ENCODE results near the gene NPAS2. TPM values are rescaled to one million over a fixed set of nuclear protein-coding genes. Genes with fewer than 3 reads are reported as not detected.

The NPAS2 gene
- polyA plus RNA-seq, 2 donors = 62.7 to 70.0 TPM

DNA sequence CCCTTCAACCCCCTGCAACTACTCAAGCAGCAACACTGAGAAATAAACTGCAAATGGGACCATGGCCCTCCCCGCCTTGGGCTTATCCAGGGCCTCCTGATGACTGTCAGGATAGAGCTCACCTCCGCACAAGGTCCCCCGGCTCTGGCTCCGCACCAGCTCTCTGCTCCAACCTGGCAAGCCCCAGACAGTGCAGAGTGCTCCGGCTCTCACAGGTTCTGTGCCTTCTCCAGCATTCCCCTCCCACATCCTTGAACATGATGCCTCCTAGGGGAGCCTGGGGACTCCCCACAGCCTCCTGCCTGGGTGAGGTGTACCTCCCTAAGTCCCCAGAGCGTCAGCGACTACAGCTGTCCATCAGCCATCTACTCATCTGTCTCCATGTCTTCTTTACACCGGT lies 26.7 kb upstream of the NPAS2 start:
- Histone ChIP-seq H3K4me1 (ENCODE audit: control insufficient read depth in 2 of 2, insufficient read depth in 2 of 2, low read length in 1 of 2) (peaks cover 0 to 2% of the 10 kb centered on the region in 2 donors), H3K27me3 (ENCODE audit: control insufficient read depth in 1 of 2, insufficient read depth in 2 of 2, low read length in 2 of 2) (no peaks in the 10 kb centered on the region), H3K4me3 (ENCODE audit: low read depth in 1 of 2, low read length in 2 of 2) (no peak overlapping the region), H3K27ac (ENCODE audit: low read depth in 2 of 2, low read length in 1 of 2) (no peak overlapping the region), H3K36me3 (ENCODE audit: control insufficient read depth in 2 of 2, insufficient read depth in 2 of 2, low read length in 1 of 2) (no peaks in the 10 kb centered on the region), H3K9me3 (ENCODE audit: control insufficient read depth in 2 of 2, insufficient read depth in 1 of 2, low read depth in 1 of 2, low read length in 1 of 2) (no peaks in the 10 kb centered on the region)
- WGBS, 2 donors = 89 to 91% methylated on average over 8 of the region's 8 CpGs

DNA sequence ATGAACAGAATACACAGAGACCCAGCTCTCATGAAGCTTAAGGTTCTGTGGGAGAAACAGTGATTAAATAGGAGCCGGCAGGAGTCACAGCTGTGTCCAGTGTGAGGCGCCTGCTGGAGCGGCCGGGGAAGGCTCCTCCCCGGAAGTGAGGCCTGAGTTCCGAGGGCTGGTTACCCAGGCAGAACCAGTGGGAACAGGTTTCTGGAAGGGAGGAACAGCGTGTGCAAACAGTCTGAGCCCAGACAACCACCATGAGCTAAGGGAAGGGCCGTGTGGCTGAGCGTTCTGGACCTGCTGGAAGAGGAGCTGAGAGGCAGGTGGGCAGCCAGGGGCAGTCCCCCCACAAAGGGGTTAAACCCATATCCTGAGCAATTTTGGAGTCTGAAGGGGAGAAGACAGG lies 26.0 kb upstream of the NPAS2 start:
- no peaks in the 10 kb centered on the region for H3K27me3 ChIP-seq (ENCODE audit: control insufficient read depth in 1 of 2, insufficient read depth in 2 of 2, low read length in 2 of 2)
- H3K9me3 ChIP-seq (ENCODE audit: control insufficient read depth in 2 of 2, insufficient read depth in 1 of 2, low read depth in 1 of 2, low read length in 1 of 2) = no peaks in the 10 kb centered on the region
- H3K36me3 ChIP-seq (ENCODE audit: control insufficient read depth in 2 of 2, insufficient read depth in 2 of 2, low read length in 1 of 2) = no peaks in the 10 kb centered on the region
- H3K4me3 ChIP-seq (ENCODE audit: low read depth in 1 of 2, low read length in 2 of 2) = no peak overlapping the region
- WGBS, 2 donors = 81 to 85% methylated on average over 9 of the region's 9 CpGs
- H3K27ac ChIP-seq (ENCODE audit: low read depth in 2 of 2, low read length in 1 of 2) = no peak overlapping the region
- peaks cover 0 to 2% of the 10 kb centered on the region in 2 donors for H3K4me1 ChIP-seq (ENCODE audit: control insufficient read depth in 2 of 2, insufficient read depth in 2 of 2, low read length in 1 of 2)

DNA sequence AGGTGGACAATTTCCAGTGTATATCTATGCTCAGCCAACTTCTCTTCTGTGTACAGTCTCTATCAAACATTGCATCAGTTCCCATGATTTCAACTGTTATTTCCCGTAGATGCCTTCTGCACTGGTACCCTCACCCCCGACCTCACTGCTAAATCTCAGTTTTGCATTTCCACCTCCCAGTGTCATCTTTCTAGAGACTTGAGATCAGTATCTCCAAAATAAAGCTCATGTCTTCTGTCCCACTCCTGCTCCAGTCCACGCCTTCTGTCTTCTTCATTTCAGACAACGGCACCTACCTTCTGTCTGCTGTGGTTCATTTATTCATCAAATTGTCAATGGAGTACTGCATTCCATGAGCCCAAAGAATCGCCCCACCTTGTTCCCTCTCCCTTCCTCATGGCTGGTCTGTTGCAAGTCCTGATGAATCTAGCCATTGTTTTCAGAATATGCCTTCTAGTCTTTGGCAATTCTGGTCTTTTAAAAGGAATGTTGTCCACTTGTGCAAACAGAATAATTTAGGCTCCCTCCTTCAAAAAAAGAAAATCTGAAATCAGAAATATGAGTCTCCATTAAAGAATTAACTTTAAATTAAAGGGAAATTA lies 23.3 kb upstream of the NPAS2 start:
- WGBS, 2 donors = 72 to 77% methylated on average over 5 of the region's 5 CpGs
- H3K4me3 ChIP-seq (ENCODE audit: low read depth in 1 of 2, low read length in 2 of 2) = no peak overlapping the region
- peaks cover 0 to 2% of the 10 kb centered on the region in 2 donors for H3K4me1 ChIP-seq (ENCODE audit: control insufficient read depth in 2 of 2, insufficient read depth in 2 of 2, low read length in 1 of 2)
- no peaks in the 10 kb centered on the region for H3K9me3 ChIP-seq (ENCODE audit: control insufficient read depth in 2 of 2, insufficient read depth in 1 of 2, low read depth in 1 of 2, low read length in 1 of 2)
- H3K36me3 ChIP-seq (ENCODE audit: control insufficient read depth in 2 of 2, insufficient read depth in 2 of 2, low read length in 1 of 2) = no peaks in the 10 kb centered on the region
- no peak overlapping the region for H3K27ac ChIP-seq (ENCODE audit: low read depth in 2 of 2, low read length in 1 of 2)
- H3K27me3 ChIP-seq (ENCODE audit: control insufficient read depth in 1 of 2, insufficient read depth in 2 of 2, low read length in 2 of 2) = no peaks in the 10 kb centered on the region

DNA sequence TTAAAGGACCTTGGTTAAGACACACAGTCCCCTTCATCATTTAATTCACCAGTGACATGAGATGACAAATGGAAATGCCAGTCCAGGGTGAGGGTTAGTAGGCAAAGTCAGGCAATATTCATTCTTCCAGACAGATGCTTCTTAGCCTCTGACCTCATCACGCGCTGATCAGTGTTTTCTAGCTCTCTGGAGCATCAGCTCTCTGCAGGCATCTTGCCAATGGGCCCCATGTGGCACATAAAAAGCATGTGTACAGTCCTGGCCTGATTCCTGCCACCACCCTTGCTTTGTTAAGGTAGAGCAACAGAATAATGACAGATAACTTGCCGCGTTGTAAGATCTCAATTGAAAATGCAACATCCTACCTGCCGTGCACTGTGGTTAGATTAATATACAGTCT lies 20.3 kb upstream of the NPAS2 start:
- H3K4me1 ChIP-seq (ENCODE audit: control insufficient read depth in 2 of 2, insufficient read depth in 2 of 2, low read length in 1 of 2) = peaks cover 0 to 2% of the 10 kb centered on the region in 2 donors
- no peaks in the 10 kb centered on the region for H3K27me3 ChIP-seq (ENCODE audit: control insufficient read depth in 1 of 2, insufficient read depth in 2 of 2, low read length in 2 of 2)
- no peak overlapping the region for H3K4me3 ChIP-seq (ENCODE audit: low read depth in 1 of 2, low read length in 2 of 2)
- WGBS, 2 donors = 83 to 85% methylated on average over 5 of the region's 5 CpGs
- H3K36me3 ChIP-seq (ENCODE audit: control insufficient read depth in 2 of 2, insufficient read depth in 2 of 2, low read length in 1 of 2) = no peaks in the 10 kb centered on the region
- H3K27ac ChIP-seq (ENCODE audit: low read depth in 2 of 2, low read length in 1 of 2) = no peak overlapping the region
- H3K9me3 ChIP-seq (ENCODE audit: control insufficient read depth in 2 of 2, insufficient read depth in 1 of 2, low read depth in 1 of 2, low read length in 1 of 2) = no peaks in the 10 kb centered on the region

DNA sequence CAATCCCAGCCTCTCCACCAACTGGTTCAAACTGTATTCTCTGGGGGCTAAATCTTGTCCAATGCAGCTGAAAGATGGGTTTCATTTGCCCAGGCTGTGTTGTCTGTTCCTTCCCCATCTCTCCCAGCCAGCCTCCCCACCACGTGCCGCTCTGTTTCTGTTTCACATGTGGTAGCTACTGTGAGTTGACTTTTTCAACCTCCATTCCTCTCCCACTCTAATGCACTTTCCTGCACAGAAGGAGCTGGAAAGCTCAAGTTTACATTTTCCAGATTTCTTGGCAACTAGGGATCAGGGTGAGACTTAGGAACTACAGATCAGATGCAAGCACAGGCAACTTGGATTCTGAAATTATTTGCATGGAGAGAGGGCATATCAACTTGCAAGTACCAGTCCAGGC lies 19.0 kb upstream of the NPAS2 start:
- 66 to 80% methylated on average over 2 of the region's 2 CpGs for WGBS, 2 donors
- no peak overlapping the region for H3K27ac ChIP-seq (ENCODE audit: low read depth in 2 of 2, low read length in 1 of 2)

DNA sequence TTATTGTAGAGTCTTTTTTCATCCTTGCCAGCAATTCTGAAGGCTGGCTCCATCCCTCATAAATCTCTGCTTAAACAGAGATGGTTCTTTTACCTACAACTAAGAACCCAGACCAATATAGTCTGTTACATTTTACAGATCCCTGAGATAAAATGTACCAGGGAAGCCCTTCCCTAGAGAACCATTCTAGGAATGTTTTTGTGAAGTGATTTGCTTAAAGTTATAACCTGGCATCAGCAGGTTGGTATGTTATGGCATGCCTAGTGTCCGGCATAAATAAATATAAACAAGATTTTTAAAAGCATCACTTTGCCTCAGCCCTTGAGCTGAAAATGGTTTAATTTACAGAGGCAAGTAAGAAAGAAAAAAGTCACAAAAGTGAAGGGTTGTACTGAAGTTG lies 18.5 kb upstream of the NPAS2 start:
- Histone ChIP-seq H3K36me3 (ENCODE audit: control insufficient read depth in 2 of 2, insufficient read depth in 2 of 2, low read length in 1 of 2) (no peaks in the 10 kb centered on the region), H3K9me3 (ENCODE audit: control insufficient read depth in 2 of 2, insufficient read depth in 1 of 2, low read depth in 1 of 2, low read length in 1 of 2) (no peaks in the 10 kb centered on the region), H3K4me1 (ENCODE audit: control insufficient read depth in 2 of 2, insufficient read depth in 2 of 2, low read length in 1 of 2) (peaks cover 0 to 2% of the 10 kb centered on the region in 2 donors), H3K27me3 (ENCODE audit: control insufficient read depth in 1 of 2, insufficient read depth in 2 of 2, low read length in 2 of 2) (no peaks in the 10 kb centered on the region), H3K4me3 (ENCODE audit: low read depth in 1 of 2, low read length in 2 of 2) (no peak overlapping the region), H3K27ac (ENCODE audit: low read depth in 2 of 2, low read length in 1 of 2) (no peak overlapping the region)
- WGBS, 2 donors = 60 to 68% methylated on average over 1 of the region's 1 CpG

More for the DNA sequence above, 19.0 kb upstream of the NPAS2 start:
- H3K36me3 ChIP-seq (ENCODE audit: control insufficient read depth in 2 of 2, insufficient read depth in 2 of 2, low read length in 1 of 2) = no peaks in the 10 kb centered on the region
- H3K4me3 ChIP-seq (ENCODE audit: low read depth in 1 of 2, low read length in 2 of 2) = no peak overlapping the region
- H3K4me1 ChIP-seq (ENCODE audit: control insufficient read depth in 2 of 2, insufficient read depth in 2 of 2, low read length in 1 of 2) = peaks cover 0 to 2% of the 10 kb centered on the region in 2 donors
- no peaks in the 10 kb centered on the region for H3K9me3 ChIP-seq (ENCODE audit: control insufficient read depth in 2 of 2, insufficient read depth in 1 of 2, low read depth in 1 of 2, low read length in 1 of 2)
- H3K27me3 ChIP-seq (ENCODE audit: control insufficient read depth in 1 of 2, insufficient read depth in 2 of 2, low read length in 2 of 2) = no peaks in the 10 kb centered on the region

DNA sequence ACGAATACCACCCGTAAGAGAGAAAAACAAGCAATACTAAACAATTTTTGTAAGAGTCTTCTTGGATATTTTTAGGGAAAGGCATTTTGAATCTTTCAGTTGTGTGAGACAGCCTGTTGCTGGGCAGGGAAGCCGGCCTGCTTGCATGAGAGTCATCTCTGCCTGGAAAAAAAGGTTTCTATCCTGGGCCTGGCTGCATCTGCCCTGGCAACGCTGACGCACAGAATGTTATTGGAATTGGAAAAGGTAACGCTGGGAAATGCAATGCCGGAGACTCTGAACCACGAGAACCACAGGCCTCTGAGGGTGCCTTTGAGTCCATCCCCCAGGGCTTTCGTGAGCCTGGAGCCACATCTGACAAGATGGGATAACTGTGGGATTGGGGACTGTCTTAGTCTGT lies 17.9 kb upstream of the NPAS2 start:
- H3K4me3 ChIP-seq (ENCODE audit: low read depth in 1 of 2, low read length in 2 of 2) = no peak overlapping the region
- no peaks in the 10 kb centered on the region for H3K9me3 ChIP-seq (ENCODE audit: control insufficient read depth in 2 of 2, insufficient read depth in 1 of 2, low read depth in 1 of 2, low read length in 1 of 2)
- no peaks in the 10 kb centered on the region for H3K4me1 ChIP-seq (ENCODE audit: control insufficient read depth in 2 of 2, insufficient read depth in 2 of 2, low read length in 1 of 2)
- H3K36me3 ChIP-seq (ENCODE audit: control insufficient read depth in 2 of 2, insufficient read depth in 2 of 2, low read length in 1 of 2) = no peaks in the 10 kb centered on the region
- no peak overlapping the region for H3K27ac ChIP-seq (ENCODE audit: low read depth in 2 of 2, low read length in 1 of 2)
- H3K27me3 ChIP-seq (ENCODE audit: control insufficient read depth in 1 of 2, insufficient read depth in 2 of 2, low read length in 2 of 2) = no peaks in the 10 kb centered on the region
- 88 to 90% methylated on average over 9 of the region's 9 CpGs for WGBS, 2 donors

DNA sequence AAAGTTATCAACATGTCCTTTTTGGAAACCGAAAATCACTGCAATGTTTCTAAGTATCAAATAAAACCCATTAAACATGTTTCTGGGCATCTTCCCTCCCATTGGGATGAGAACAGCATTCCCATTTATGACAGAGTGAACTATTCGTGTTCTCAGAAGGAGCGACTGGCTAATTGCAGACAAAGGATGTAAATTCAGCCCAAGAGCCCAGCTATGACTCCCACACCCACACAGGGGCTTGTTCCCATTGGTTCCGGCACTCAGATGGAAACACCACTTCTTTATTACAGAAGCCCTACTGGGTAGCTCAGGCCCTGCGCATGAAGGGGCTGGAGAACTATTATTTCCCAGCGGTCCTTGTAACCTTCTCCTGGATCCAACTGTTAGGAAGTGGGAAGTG lies 16.6 kb upstream of the NPAS2 start:
- H3K27me3 ChIP-seq (ENCODE audit: control insufficient read depth in 1 of 2, insufficient read depth in 2 of 2, low read length in 2 of 2) = no peaks in the 10 kb centered on the region
- H3K27ac ChIP-seq (ENCODE audit: low read depth in 2 of 2, low read length in 1 of 2) = no peak overlapping the region
- 90 to 91% methylated on average over 6 of the region's 6 CpGs for WGBS, 2 donors
- no peaks in the 10 kb centered on the region for H3K36me3 ChIP-seq (ENCODE audit: control insufficient read depth in 2 of 2, insufficient read depth in 2 of 2, low read length in 1 of 2)
- no peaks in the 10 kb centered on the region for H3K9me3 ChIP-seq (ENCODE audit: control insufficient read depth in 2 of 2, insufficient read depth in 1 of 2, low read depth in 1 of 2, low read length in 1 of 2)
- H3K4me1 ChIP-seq (ENCODE audit: control insufficient read depth in 2 of 2, insufficient read depth in 2 of 2, low read length in 1 of 2) = no peaks in the 10 kb centered on the region
- no peak overlapping the region for H3K4me3 ChIP-seq (ENCODE audit: low read depth in 1 of 2, low read length in 2 of 2)

DNA sequence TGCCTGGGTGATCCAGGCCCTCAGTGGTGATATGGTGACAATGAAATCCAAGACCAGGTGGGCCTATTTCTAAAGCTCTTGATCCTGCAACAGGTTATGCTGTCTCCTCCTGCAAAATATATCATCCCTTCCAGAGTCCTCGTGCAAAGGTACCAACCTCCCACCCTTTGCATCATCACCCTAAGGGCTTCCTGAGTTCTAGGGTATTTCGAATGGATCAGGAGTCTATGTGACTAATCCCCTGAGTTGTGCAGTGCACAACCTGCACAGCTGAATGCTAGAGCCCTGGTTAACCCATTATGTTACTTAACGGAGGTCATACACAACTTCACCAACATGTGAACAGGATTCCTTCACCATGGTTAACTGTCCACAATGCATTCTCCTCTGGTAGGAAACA lies 13.4 kb upstream of the NPAS2 start:
- WGBS, 2 donors = 69 to 71% methylated on average over 3 of the region's 3 CpGs
- no peaks in the 10 kb centered on the region for H3K27me3 ChIP-seq (ENCODE audit: control insufficient read depth in 1 of 2, insufficient read depth in 2 of 2, low read length in 2 of 2)
- H3K36me3 ChIP-seq (ENCODE audit: control insufficient read depth in 2 of 2, insufficient read depth in 2 of 2, low read length in 1 of 2) = no peaks in the 10 kb centered on the region
- no peak overlapping the region for H3K4me3 ChIP-seq (ENCODE audit: low read depth in 1 of 2, low read length in 2 of 2)
- no peaks in the 10 kb centered on the region for H3K9me3 ChIP-seq (ENCODE audit: control insufficient read depth in 2 of 2, insufficient read depth in 1 of 2, low read depth in 1 of 2, low read length in 1 of 2)
- no peak overlapping the region for H3K27ac ChIP-seq (ENCODE audit: low read depth in 2 of 2, low read length in 1 of 2)
- H3K4me1 ChIP-seq (ENCODE audit: control insufficient read depth in 2 of 2, insufficient read depth in 2 of 2, low read length in 1 of 2) = no peaks in the 10 kb centered on the region

DNA sequence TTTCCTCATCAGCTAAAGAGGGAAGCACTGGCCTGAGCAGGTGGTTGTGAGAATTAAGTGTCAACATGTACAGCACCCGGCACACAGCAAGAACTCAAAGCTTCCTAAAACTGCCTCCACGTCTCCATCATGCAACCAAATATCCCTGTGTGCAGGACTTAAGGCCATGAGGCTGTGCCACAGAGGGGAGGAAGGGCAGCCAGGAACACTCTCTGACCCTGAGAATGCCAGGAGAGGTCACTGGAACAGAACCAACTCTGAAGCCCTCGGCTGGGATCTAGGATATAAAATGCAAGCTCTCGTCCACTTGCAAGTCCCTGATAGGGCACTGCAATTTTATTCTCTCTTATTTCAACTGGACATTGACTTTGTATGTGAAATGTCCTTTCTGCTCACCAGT lies 12.2 kb upstream of the NPAS2 start:
- Histone ChIP-seq H3K9me3 (ENCODE audit: control insufficient read depth in 2 of 2, insufficient read depth in 1 of 2, low read depth in 1 of 2, low read length in 1 of 2) (peaks cover 0 to 2% of the 10 kb centered on the region in 2 donors), H3K27me3 (ENCODE audit: control insufficient read depth in 1 of 2, insufficient read depth in 2 of 2, low read length in 2 of 2) (no peaks in the 10 kb centered on the region), H3K27ac (ENCODE audit: low read depth in 2 of 2, low read length in 1 of 2) (no peak overlapping the region), H3K4me1 (ENCODE audit: control insufficient read depth in 2 of 2, insufficient read depth in 2 of 2, low read length in 1 of 2) (no peaks in the 10 kb centered on the region), H3K4me3 (ENCODE audit: low read depth in 1 of 2, low read length in 2 of 2) (no peak overlapping the region), H3K36me3 (ENCODE audit: control insufficient read depth in 2 of 2, insufficient read depth in 2 of 2, low read length in 1 of 2) (no peaks in the 10 kb centered on the region)
- WGBS, 2 donors = 87% methylated on average over 4 of the region's 4 CpGs
